ENCODE results near the gene DNAJB14. TPM values are rescaled to one million over a fixed set of nuclear protein-coding genes. Genes with fewer than 3 reads are reported as not detected.

The DNAJB14 gene
- total RNA-seq, 1 donor from 2014 or later = 37.0 TPM

GRCh38 chr4:99852199-99852749, 94.1 kb downstream of the DNAJB14 start:
- H3K9me3 Mint-ChIP-seq = peaks cover 3% of the 10 kb centered on the region
- H3K27ac Mint-ChIP-seq (ENCODE audit: unreplicated experiment) = no peak overlapping the region
- TF ChIP-seq, protein P1, sequence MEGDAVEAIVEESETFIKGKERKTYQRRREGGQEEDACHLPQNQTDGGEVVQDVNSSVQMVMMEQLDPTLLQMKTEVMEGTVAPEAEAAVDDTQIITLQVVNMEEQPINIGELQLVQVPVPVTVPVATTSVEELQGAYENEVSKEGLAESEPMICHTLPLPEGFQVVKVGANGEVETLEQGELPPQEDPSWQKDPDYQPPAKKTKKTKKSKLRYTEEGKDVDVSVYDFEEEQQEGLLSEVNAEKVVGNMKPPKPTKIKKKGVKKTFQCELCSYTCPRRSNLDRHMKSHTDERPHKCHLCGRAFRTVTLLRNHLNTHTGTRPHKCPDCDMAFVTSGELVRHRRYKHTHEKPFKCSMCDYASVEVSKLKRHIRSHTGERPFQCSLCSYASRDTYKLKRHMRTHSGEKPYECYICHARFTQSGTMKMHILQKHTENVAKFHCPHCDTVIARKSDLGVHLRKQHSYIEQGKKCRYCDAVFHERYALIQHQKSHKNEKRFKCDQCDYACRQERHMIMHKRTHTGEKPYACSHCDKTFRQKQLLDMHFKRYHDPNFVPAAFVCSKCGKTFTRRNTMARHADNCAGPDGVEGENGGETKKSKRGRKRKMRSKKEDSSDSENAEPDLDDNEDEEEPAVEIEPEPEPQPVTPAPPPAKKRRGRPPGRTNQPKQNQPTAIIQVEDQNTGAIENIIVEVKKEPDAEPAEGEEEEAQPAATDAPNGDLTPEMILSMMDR (conservative IDR thresholded peaks at IDR 0.05) = no peak
- no peak for DNase-seq (ENCODE audit: low read depth, low spot score)
- H3K36me3 Mint-ChIP-seq (ENCODE audit: low read depth) = no peaks in the 10 kb centered on the region
- H3K4me1 Mint-ChIP-seq = peaks cover 22% of the 10 kb centered on the region
- no peaks in the 10 kb centered on the region for H3K27me3 Mint-ChIP-seq (ENCODE audit: low read depth)
- H3K4me3 Mint-ChIP-seq = no peak overlapping the region

DNA sequence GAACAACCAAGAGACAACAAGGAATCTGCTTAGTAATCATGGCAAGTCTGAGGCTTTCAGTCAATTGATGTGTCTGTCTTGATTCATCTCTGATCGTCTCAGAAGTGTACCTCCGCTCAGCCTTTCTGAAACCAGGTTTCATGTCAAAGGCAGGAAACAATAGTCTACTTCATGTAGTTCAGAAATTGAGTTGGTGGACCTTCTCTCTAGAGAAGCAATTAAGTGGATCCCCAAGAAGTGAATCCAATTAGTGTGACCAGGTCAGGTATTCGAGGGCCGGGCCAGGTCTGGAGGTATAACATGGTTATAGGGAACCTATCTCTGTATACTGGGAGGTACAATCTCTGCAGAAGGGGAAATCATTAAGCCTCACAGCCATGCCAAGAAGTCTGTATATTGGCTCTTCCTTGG, 97.8 kb downstream of the DNAJB14 start:
- H3K36me3 Mint-ChIP-seq (ENCODE audit: low read depth) = no peaks in the 10 kb centered on the region
- peaks cover 14% of the 10 kb centered on the region for H3K4me1 Mint-ChIP-seq
- H3K27me3 Mint-ChIP-seq (ENCODE audit: low read depth) = no peaks in the 10 kb centered on the region
- H3K4me3 Mint-ChIP-seq = no peak overlapping the region
- H3K27ac Mint-ChIP-seq (ENCODE audit: unreplicated experiment) = no peak overlapping the region
- TF ChIP-seq, protein P1 (conservative IDR thresholded peaks at IDR 0.05) = no peak
- no peak for DNase-seq (ENCODE audit: low read depth, low spot score)
- H3K9me3 Mint-ChIP-seq = no peaks in the 10 kb centered on the region

DNA sequence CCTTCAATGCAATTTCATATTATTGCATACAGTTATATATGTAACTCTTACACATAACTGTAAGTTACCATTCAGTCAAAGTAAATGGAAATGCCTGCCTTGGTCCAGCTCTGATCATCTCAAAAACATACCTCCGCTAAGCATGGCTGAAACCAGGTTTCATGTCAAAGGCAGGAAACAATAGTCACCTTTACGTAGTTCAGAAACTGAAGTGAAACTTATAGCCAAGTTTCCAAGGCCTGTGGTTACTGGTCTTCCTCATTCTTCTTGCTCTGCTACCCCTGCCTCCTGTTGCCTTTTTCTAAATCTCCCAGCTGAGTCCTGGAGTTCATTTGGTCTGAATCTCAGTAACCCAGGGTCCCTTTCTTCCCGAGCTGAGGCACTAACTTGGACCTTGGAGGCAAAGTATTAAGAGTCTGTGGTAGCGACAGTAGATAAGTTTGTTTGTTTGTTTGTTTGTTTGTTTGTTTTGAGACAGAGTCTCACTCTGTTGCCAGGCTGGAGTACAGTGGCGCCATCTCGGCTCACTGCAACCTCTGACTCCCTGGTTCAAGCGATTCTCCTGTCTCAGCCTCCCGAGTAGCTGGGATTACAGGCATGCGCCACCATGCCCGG, 98.9 kb downstream of the DNAJB14 start:
- DNase-seq (ENCODE audit: low read depth, low spot score) = no peak
- Mint-ChIP-seq H3K36me3 (ENCODE audit: low read depth) (no peaks in the 10 kb centered on the region), H3K27me3 (ENCODE audit: low read depth) (no peaks in the 10 kb centered on the region), H3K27ac (ENCODE audit: unreplicated experiment) (no peak overlapping the region), H3K4me3 (no peak overlapping the region), H3K9me3 (no peaks in the 10 kb centered on the region), H3K4me1 (peaks cover 10% of the 10 kb centered on the region)
- TF ChIP-seq, protein P1 (conservative IDR thresholded peaks at IDR 0.05) = no peak

- Mint-ChIP-seq H3K27ac (ENCODE audit: unreplicated experiment) (no peak overlapping the region), H3K4me3 (no peak overlapping the region), H3K9me3 (no peaks in the 10 kb centered on the region), H3K4me1 (peaks cover 10% of the 10 kb centered on the region), H3K27me3 (ENCODE audit: low read depth) (no peaks in the 10 kb centered on the region), H3K36me3 (ENCODE audit: low read depth) (no peaks in the 10 kb centered on the region)
- TF ChIP-seq, protein P1 (conservative IDR thresholded peaks at IDR 0.05) = no peak
- DNase-seq (ENCODE audit: low read depth, low spot score) = no peak
Observed at GRCh38 chr4:99846891-99847290, 99.5 kb downstream of the DNAJB14 start.

Other genes starting within 250 kb of the DNAJB14 start
- gene DAPP1, start 129.8 kb downstream of the DNAJB14 start, total RNA-seq = not detected in 2 replicates
- 38.9 and 41.8 TPM in 2 replicates for gene LAMTOR3, start 52.2 kb downstream of the DNAJB14 start, total RNA-seq
- gene H2AZ1, start 3.7 kb upstream of the DNAJB14 start, total RNA-seq = 793 and 801 TPM in 2 replicates
- 0.14 and 0.18 TPM in 2 replicates for gene DDIT4L, start 243.8 kb upstream of the DNAJB14 start, total RNA-seq